ENCODE results near the gene SESN2.
"Not testable (repeated sequence)": the region's sequence is repeated elsewhere in the genome, so short reads cannot be mapped to it uniquely, and the experiment has no call there.

SESN2 gene

DNA sequence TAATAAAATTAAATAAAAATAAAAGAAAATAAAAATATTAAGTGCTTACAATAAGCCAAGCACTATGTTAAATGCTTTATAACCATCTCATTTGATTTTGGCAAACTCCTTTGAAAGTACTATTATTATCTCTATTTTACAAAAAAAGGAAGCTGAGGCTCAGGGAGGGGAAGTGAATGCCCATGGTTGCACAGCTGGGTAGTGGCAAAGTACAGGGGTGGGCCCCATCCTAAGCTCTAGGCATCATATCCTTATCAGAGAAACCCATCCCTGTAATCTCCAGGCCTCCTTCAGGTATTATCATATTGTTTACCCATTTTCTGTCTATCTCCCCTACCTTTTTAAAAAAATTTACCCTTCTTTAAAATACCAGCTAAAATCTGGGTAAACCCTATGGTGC, 67.2 kb downstream of the SESN2 start:
- Histone ChIP-seq H3K9ac (ENCODE audit: low read length) (no peak overlapping the region), H2AFZ (ENCODE audit: low read depth, low read length) (no peak overlapping the region), H3K4me2 (ENCODE audit: low read length) (no peak overlapping the region), H3K4me3 (ENCODE audit: low read length) (no peak overlapping the region), H3K27ac (ENCODE audit: low read length) (no peak overlapping the region), H3K27me3 (ENCODE audit: low read depth, low read length) (no peaks in the 10 kb centered on the region), H4K20me1 (ENCODE audit: insufficient read depth, low read length) (no peaks in the 10 kb centered on the region), H3K36me3 (replicated peaks; ENCODE audit: low read depth, low read length) (peaks cover 3% of the 10 kb centered on the region), H3K79me2 (ENCODE audit: low read length) (peaks cover 13% of the 10 kb centered on the region), H3K9me3 (ENCODE audit: insufficient read depth, low read length) (no peaks in the 10 kb centered on the region), H3K4me1 (ENCODE audit: low read length) (peaks cover 16% of the 10 kb centered on the region; the same call in 1 of the 2 replicates)
- TF ChIP-seq, protein P1, sequence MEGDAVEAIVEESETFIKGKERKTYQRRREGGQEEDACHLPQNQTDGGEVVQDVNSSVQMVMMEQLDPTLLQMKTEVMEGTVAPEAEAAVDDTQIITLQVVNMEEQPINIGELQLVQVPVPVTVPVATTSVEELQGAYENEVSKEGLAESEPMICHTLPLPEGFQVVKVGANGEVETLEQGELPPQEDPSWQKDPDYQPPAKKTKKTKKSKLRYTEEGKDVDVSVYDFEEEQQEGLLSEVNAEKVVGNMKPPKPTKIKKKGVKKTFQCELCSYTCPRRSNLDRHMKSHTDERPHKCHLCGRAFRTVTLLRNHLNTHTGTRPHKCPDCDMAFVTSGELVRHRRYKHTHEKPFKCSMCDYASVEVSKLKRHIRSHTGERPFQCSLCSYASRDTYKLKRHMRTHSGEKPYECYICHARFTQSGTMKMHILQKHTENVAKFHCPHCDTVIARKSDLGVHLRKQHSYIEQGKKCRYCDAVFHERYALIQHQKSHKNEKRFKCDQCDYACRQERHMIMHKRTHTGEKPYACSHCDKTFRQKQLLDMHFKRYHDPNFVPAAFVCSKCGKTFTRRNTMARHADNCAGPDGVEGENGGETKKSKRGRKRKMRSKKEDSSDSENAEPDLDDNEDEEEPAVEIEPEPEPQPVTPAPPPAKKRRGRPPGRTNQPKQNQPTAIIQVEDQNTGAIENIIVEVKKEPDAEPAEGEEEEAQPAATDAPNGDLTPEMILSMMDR (IDR thresholded peaks at IDR 0.05; ENCODE audit: low read depth, low read length) = no peak
- no peak for TF ChIP-seq EZH2phosphoT487 (IDR thresholded peaks at IDR 0.05; ENCODE audit: low read depth)

DNA sequence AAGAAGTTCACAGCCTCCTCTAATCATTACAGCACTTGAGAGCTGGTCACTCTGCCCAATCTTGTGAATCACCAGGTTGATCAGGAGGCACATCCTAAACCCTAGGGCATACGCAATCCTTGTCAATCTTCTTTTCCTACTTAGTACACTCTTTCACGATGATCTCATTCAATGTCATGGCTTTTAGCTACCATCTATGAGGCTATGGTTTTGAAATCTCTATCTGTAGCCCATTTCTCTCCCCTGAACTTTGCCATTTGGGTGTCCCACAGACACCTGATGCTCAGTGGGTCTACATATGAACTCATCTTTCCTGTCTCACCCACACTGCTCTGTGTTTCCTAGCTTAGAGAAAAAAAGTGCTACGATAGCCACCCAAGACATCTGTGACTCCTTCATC, 67.7 kb downstream of the SESN2 start:
- Histone ChIP-seq H3K27ac (ENCODE audit: low read length) (no peak overlapping the region), H3K36me3 (replicated peaks; ENCODE audit: low read depth, low read length) (peaks cover 6% of the 10 kb centered on the region), H4K20me1 (ENCODE audit: insufficient read depth, low read length) (no peaks in the 10 kb centered on the region), H2AFZ (ENCODE audit: low read depth, low read length) (no peak overlapping the region), H3K9me3 (ENCODE audit: insufficient read depth, low read length) (no peaks in the 10 kb centered on the region), H3K4me2 (ENCODE audit: low read length) (no peak overlapping the region), H3K4me1 (ENCODE audit: low read length) (peaks cover 16% of the 10 kb centered on the region; the same call in 1 of the 2 replicates), H3K4me3 (ENCODE audit: low read length) (no peak overlapping the region), H3K27me3 (ENCODE audit: low read depth, low read length) (no peaks in the 10 kb centered on the region), H3K9ac (ENCODE audit: low read length) (no peak overlapping the region), H3K79me2 (ENCODE audit: low read length) (peaks cover 13% of the 10 kb centered on the region)
- TF ChIP-seq, protein P1 (IDR thresholded peaks at IDR 0.05; ENCODE audit: low read depth, low read length) = no peak
- no peak for TF ChIP-seq EZH2phosphoT487 (IDR thresholded peaks at IDR 0.05; ENCODE audit: low read depth)

DNA sequence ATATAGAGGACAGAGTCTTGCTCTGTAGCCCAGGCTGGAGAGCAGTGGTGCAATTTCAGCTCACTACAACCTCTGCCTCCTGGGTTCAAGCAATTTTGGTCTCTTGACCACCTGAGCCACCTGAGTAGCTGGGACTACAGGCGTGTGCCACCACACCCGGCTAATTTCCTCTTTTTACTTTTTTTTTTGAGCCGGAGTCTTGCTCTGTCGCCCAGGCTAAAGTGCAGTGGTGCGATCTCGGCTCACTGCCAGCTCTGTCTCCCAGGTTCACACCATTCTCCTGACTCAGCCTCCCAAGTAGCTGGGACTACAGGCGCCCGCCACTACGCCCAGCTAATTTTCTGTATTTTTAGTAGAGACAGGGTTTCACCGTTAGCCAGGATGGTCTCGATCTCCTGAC, 68.1 kb downstream of the SESN2 start:
- peaks cover 13% of the 10 kb centered on the region for H3K79me2 ChIP-seq (ENCODE audit: low read length)
- not testable (repeated sequence) for H3K9me3 ChIP-seq (ENCODE audit: insufficient read depth, low read length); H3K4me3 ChIP-seq (ENCODE audit: low read length); H3K27me3 ChIP-seq (ENCODE audit: low read depth, low read length); H3K9ac ChIP-seq (ENCODE audit: low read length); H4K20me1 ChIP-seq (ENCODE audit: insufficient read depth, low read length); H3K36me3 ChIP-seq (replicated peaks; ENCODE audit: low read depth, low read length); H2AFZ ChIP-seq (ENCODE audit: low read depth, low read length); H3K4me2 ChIP-seq (ENCODE audit: low read length); H3K27ac ChIP-seq (ENCODE audit: low read length)
- peaks cover 16% of the 10 kb centered on the region; the same call in 1 of the 2 replicates for H3K4me1 ChIP-seq (ENCODE audit: low read length)

DNA sequence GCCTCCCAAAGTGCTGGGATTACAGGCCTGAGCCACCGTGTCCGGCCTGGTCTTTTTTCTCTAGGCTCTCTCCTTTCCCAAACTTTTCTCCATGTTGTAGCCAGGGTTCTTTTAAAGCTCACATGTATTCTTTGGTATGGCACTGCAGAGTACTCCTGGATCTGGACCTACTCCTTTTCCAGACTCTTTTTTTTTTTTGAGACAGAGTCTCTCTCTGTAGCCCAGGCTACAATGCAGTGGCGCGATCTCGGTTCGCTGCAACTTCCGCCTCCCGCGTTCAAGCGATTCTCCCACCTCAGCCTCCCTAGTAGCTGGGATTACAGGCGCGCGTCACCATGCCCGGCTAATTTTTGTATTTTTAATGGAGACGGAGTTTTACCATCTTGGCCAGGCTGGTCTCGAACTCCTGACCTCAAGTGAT, 68.9 kb downstream of the SESN2 start:
- TF ChIP-seq, protein P1 (IDR thresholded peaks at IDR 0.05; ENCODE audit: low read depth, low read length) = no peak
- no peak for TF ChIP-seq EZH2phosphoT487 (IDR thresholded peaks at IDR 0.05; ENCODE audit: low read depth)
- peak overlapping the region; percentile 94 for H3K27ac ChIP-seq (ENCODE audit: low read length)
- peak overlapping the region; percentile 98 for H3K4me3 ChIP-seq (ENCODE audit: low read length)
- H3K27me3 ChIP-seq (ENCODE audit: low read depth, low read length) = no peaks in the 10 kb centered on the region
- H3K9ac ChIP-seq (ENCODE audit: low read length) = peak overlapping the region; percentile 97
- H3K9me3 ChIP-seq (ENCODE audit: insufficient read depth, low read length) = no peaks in the 10 kb centered on the region
- peak overlapping the region; percentile 62 for H3K4me2 ChIP-seq (ENCODE audit: low read length)
- H4K20me1 ChIP-seq (ENCODE audit: insufficient read depth, low read length) = no peaks in the 10 kb centered on the region
- H2AFZ ChIP-seq (ENCODE audit: low read depth, low read length) = peak overlapping the region; percentile 88
- H3K79me2 ChIP-seq (ENCODE audit: low read length) = peaks cover 13% of the 10 kb centered on the region
- peaks cover 7% of the 10 kb centered on the region for H3K36me3 ChIP-seq (replicated peaks; ENCODE audit: low read depth, low read length)
- H3K4me1 ChIP-seq (ENCODE audit: low read length) = peaks cover 16% of the 10 kb centered on the region; the same call in 1 of the 2 replicates
